Left lung (tissue), 10 donors: Measurements from ENCODE around the gene ECSCR. TPM values are rescaled to one million over a fixed set of nuclear protein-coding genes. Genes with fewer than 3 reads are reported as not detected.
"Not testable (repeated sequence)": the region's sequence is repeated elsewhere in the genome, so short reads cannot be mapped to it uniquely, and the experiment has no call there.

ENCODE experiments used
- ATAC-seq: fragments of 200-7000 bp; cut with Tn5 transposase; one replicate; pipeline ENCODE4 v1.9.1; 2020; ENCODE audit warnings: moderate library complexity
- DNase-seq, 4 donors: peaks; one replicate each; pipeline ENCODE4 v3.0.0-alpha.2; 2013 to 2020
- H3K27ac ChIP-seq, 2 donors: fragments of 200-600 bp; sonication (generic) in 1 of 2; one replicate each; pipeline versions ENCODE4 v1.5.0 to v1.8.0; 2020 to 2021
- H3K27me3 ChIP-seq, 2 donors: fragments of 200-600 bp; sonication (generic) in 1 of 2; one replicate each; pipeline versions ENCODE4 v1.5.0 to v1.8.0; 2020 to 2021
- H3K36me3 ChIP-seq, 2 donors: fragments of 200-600 bp; sonication (generic) in 1 of 2; one replicate each; pipeline versions ENCODE4 v1.5.0 to v1.8.0; 2020 to 2021
- H3K4me1 ChIP-seq, 2 donors: fragments of 200-600 bp; one replicate each; pipeline ENCODE4 v1.8.0; 2021
- H3K4me3 ChIP-seq, 2 donors: fragments of 200-600 bp; sonication (generic) in 1 of 2; one replicate each; pipeline versions ENCODE4 v1.5.0 to v1.8.0; 2020 to 2021; ENCODE audit warnings: mild to moderate bottlenecking in 1 of 2
- H3K9me3 ChIP-seq, 2 donors: fragments of 200-600 bp; sonication (generic) in 1 of 2; one replicate each; pipeline versions ENCODE4 v1.5.0 to v1.8.0; 2020 to 2021
- intact Hi-C, 2 donors: fragments of 100-400 bp; cut with DNase I; formaldehyde crosslinking; loops; one replicate each; pipeline versions ENCODE4 v1.11.2 to v1.14.2; 2022
- polyA plus RNA-seq, 6 donors: library from polyadenylated mRNA; unstranded; fragments of 120-200 nt; gene quantifications; one replicate each; pipeline ENCODE4 v1.2.1, GENCODE V29; 2013; ENCODE audit not compliant: insufficient read length in 6 of 6
- total RNA-seq, 2 donors: library from RNA; stranded (reverse); fragmentation: NEBNext Ultra II Directional; extraction: Animal tissue kit (Norgen Biotek cat#: 25700); gene quantifications; one replicate each; pipeline ENCODE4 v1.2.1, GENCODE V29; 2021
- TF ChIP-seq, protein P1 (sequence below), 2 donors: fragments of 200-600 bp; sonication (generic) in 1 of 2; IDR thresholded peaks; one replicate each; pipeline versions ENCODE4 v1.5.0 to v1.8.0; 2021; ENCODE audit warnings: antibody characterized with exemption in 2 of 2
- donor health status: DM: no; HTN: yes; CAD: no.
- donor health status: DM: no; HTN: no; CAD: no.

Gene ECSCR
- total and polyA plus RNA-seq, 8 donors = 25.4 to 72.6 (median 64.3) TPM

DNA sequence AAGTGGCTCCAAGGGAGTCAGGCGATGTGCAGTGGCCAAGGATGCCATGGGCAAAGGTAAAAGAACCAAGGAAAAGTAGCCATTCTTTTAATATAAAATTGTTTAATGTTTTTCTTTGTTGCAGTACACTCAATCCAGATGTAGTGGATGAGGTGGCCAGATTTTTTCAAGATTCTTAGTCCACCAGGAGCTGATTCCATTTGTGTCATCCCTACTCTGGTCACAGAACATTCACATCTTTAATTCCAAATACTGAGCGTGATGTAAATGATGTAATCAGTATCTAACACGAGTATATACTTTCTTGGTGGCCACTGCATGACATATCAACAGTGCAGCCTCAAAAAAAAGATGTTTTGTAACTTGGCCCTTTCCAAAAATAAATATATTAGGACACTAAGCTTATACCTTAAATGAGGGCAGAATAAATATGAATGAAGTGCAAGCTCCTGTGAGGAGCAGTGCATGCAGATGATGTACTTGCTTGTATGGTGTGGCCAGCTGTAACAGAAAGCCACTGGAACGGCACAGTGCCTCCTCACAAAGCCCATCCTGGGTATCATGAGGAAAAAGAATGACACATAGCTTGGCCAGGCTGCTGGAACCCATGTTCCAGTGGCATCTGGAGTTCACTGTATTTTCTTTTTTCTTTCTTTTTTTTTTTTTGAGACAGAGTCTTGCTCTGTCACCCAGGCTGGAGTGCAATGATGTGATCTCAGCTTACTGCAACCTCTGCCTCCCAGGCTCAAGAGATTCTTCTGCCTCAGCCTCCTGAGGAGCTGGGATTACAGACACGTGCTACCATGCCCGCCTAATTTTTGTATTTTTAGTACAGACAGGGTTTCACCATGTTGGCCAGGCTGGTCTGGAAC is 52.2 kb downstream of the ECSCR start:
- TF ChIP-seq, protein P1, sequence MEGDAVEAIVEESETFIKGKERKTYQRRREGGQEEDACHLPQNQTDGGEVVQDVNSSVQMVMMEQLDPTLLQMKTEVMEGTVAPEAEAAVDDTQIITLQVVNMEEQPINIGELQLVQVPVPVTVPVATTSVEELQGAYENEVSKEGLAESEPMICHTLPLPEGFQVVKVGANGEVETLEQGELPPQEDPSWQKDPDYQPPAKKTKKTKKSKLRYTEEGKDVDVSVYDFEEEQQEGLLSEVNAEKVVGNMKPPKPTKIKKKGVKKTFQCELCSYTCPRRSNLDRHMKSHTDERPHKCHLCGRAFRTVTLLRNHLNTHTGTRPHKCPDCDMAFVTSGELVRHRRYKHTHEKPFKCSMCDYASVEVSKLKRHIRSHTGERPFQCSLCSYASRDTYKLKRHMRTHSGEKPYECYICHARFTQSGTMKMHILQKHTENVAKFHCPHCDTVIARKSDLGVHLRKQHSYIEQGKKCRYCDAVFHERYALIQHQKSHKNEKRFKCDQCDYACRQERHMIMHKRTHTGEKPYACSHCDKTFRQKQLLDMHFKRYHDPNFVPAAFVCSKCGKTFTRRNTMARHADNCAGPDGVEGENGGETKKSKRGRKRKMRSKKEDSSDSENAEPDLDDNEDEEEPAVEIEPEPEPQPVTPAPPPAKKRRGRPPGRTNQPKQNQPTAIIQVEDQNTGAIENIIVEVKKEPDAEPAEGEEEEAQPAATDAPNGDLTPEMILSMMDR (IDR thresholded peaks at IDR 0.05) = no peak
- DNase-seq (no peak), ATAC-seq (no peak)
- H3K36me3 ChIP-seq = no peaks in the 10 kb centered on the region
- no peak overlapping the region for H3K27ac ChIP-seq
- no peaks in the 10 kb centered on the region for H3K4me1 ChIP-seq
- no peaks in the 10 kb centered on the region for H3K27me3 ChIP-seq
- intact Hi-C loops = no loop called here
- no peak overlapping the region for H3K4me3 ChIP-seq
- no peaks in the 10 kb centered on the region for H3K9me3 ChIP-seq

DNA sequence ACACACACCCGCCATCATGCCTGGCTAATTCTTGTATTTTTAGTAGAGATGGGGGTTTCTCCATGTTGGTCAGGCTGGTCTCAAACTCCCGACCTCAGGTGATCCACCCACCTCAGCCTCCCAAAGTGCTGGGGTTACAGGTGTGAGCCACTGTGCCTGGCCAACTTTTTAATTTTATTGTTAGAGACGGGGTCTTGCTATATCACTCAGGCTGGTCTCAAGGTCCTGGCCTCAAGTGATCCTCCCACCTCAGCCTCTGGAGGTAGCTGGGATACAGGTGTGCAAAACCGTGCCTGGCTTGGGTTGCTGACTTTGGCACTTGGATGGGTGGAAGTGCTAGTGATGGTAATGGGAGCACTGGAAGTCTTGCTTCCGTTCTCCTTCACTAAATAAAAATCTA is 53.4 kb downstream of the ECSCR start:
- H3K9me3 ChIP-seq, H3K27me3 ChIP-seq, DNase-seq, H3K27ac ChIP-seq, H3K4me1 ChIP-seq, intact Hi-C loops, H3K4me3 ChIP-seq, ATAC-seq, H3K36me3 ChIP-seq: not testable (repeated sequence)

DNA sequence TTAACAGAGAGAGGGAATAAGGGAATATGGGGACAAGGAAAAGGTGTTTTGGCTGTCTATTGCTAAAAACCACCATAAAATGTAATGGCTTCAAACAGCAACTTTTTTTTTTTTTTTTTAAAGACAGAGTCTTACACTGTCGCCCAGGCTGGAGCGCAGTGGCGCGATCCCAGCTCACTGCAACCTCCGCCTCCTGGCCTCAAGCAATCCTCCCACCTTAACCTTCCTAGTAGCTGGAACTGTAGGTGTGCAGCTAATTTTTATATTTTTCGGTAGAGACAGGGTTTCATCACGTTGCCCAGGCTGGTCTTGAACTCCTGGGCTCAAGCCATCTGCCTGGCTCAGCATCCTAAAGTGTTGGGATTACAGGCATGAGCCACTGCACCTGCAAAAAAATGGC is 54.4 kb downstream of the ECSCR start:
- Histone ChIP-seq H3K27me3 (no peaks in the 10 kb centered on the region), H3K4me1 (peaks cover 0 to 12% of the 10 kb centered on the region in 2 donors), H3K27ac (no peak overlapping the region), H3K4me3 (no peak overlapping the region), H3K9me3 (no peaks in the 10 kb centered on the region), H3K36me3 (no peaks in the 10 kb centered on the region)
- TF ChIP-seq, protein P1 (IDR thresholded peaks at IDR 0.05) = no peak
- intact Hi-C loops = no loop called here
- no peak for ATAC-seq
- DNase-seq = no peak

DNA sequence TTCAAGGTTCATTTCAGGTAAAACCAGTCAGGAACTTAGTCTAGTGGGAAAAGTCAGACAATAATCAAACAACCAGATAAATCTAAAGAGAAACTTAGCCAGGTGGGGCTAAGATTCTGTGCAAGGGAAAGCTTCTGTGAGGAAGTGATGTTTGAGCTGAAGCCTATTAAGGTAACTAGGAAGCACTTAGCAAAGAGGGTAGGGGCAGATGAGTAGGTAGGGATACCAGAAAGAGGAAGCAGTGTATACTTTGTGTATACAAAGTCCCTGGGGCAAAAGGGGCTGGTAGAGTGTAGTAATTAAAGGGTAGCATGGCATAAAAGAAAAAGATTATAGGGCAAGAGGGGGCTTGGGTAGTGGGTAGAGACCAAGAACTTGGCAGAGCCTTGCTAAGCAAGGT is 55.0 kb downstream of the ECSCR start:
- intact Hi-C loops = no loop called here
- Histone ChIP-seq H3K36me3 (no peaks in the 10 kb centered on the region), H3K4me1 (peaks cover 0 to 15% of the 10 kb centered on the region in 2 donors), H3K9me3 (no peaks in the 10 kb centered on the region), H3K27ac (no peak overlapping the region), H3K4me3 (no peak overlapping the region), H3K27me3 (no peaks in the 10 kb centered on the region)
- TF ChIP-seq, protein P1 (IDR thresholded peaks at IDR 0.05) = no peak
- no peak for DNase-seq
- ATAC-seq = no peak

DNA sequence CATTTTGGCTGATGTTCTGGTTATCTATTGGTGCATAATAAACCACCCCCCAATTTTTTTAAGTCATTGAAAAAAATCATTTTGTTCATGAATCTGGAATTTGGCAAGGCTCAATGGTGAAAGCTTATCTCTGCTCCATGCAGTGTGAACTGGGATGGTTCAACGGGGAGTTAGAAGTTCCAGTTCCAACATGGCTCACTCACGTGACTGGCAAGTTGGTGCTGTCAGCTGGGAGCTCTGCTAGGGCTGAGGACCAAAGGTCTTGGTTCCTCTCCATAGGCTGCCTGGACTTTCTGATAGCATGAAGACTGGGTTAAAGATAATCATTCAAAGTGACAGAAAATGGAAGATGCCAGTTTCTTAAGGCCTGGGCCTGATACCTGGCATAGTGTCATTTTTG is 55.6 kb downstream of the ECSCR start:
- no peak for DNase-seq
- no peak overlapping the region for H3K27ac ChIP-seq
- H3K36me3 ChIP-seq = no peaks in the 10 kb centered on the region
- H3K4me3 ChIP-seq = no peak overlapping the region
- H3K4me1 ChIP-seq = peaks cover 0 to 15% of the 10 kb centered on the region in 2 donors
- H3K27me3 ChIP-seq = no peaks in the 10 kb centered on the region
- TF ChIP-seq, protein P1 (IDR thresholded peaks at IDR 0.05) = no peak
- no peaks in the 10 kb centered on the region for H3K9me3 ChIP-seq
- intact Hi-C loops = no loop called here
- no peak for ATAC-seq
